Measurements from ENCODE around the gene HNRNPK. TPM values are rescaled to one million over a fixed set of nuclear protein-coding genes. Genes with fewer than 3 reads are reported as not detected.

The HNRNPK gene
- total and polyA plus RNA-seq, 2 of the 13 experiments (the other 11 are each of a cell fraction or from before 2014, with no cell fraction given): 321 to 712 TPM

DNA sequence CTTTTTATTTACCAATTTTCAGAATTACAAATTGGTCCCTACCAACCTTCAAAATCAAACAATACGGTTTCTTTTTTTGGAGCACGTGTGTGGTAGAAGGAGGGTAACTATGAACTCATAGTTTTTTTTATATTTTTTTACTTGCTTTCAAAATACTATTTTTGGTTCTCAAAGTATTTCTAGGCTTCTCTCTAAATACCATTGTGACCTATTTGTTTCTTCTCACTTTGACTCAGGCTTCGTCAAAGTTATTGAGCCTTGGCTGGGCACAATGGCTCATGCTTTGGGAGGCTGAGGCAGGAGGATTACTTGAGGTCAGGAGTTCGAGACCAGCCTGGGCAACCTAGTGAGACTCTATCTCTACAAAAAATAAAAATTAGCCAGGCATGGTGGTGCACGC, 47.2 kb downstream of the HNRNPK start:
- H3K4me1 ChIP-seq (ENCODE audit: insufficient read depth, low read length): peaks cover 18% of the 10 kb centered on the region
- in situ Hi-C loops (cut with HindIII; ENCODE audit: extremely low pct_ligation_motif_present, low pct_unique_long_range_greater_than_20kb): no loop called here
- TF ChIP-seq ZNF841 (CRISPR knock-in tag; IDR thresholded peaks at IDR 0.05; ENCODE audit: borderline replicate concordance) (no peak), HNRNPL (IDR thresholded peaks at IDR 0.05; ENCODE audit: low read depth, low read length) (no peak), ATF7-NPFF (CRISPR knock-in tag; IDR thresholded peaks at IDR 0.05; ENCODE audit: low read depth) (no peak), ZMYM3 (CRISPR knock-in tag; IDR thresholded peaks at IDR 0.05) (no peak), SP140L (CRISPR knock-in tag; IDR thresholded peaks at IDR 0.05; ENCODE audit: borderline replicate concordance) (no peak), HOXA5 (CRISPR knock-in tag; IDR thresholded peaks at IDR 0.05) (no peak), PCBP2 (optimal IDR thresholded peaks at IDR 0.05; ENCODE audit: low read depth, low read length, poor library complexity, severe bottlenecking) (no peak), ZNF780A (CRISPR knock-in tag; IDR thresholded peaks at IDR 0.05) (no peak), ZNF432 (CRISPR knock-in tag; IDR thresholded peaks at IDR 0.05; ENCODE audit: borderline replicate concordance) (no peak), SP4 (CRISPR knock-in tag; IDR thresholded peaks at IDR 0.05) (no peak)
- TF ChIP-seq, protein P1, sequence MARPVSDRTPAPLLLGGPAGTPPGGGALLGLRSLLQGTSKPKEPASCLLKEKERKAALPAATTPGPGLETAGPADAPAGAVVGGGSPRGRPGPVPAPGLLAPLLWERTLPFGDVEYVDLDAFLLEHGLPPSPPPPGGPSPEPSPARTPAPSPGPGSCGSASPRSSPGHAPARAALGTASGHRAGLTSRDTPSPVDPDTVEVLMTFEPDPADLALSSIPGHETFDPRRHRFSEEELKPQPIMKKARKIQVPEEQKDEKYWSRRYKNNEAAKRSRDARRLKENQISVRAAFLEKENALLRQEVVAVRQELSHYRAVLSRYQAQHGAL (CRISPR knock-in tag; IDR thresholded peaks at IDR 0.05; ENCODE audit: not compliant biosample characterization): no peak
- TF ChIP-seq, protein P2, sequence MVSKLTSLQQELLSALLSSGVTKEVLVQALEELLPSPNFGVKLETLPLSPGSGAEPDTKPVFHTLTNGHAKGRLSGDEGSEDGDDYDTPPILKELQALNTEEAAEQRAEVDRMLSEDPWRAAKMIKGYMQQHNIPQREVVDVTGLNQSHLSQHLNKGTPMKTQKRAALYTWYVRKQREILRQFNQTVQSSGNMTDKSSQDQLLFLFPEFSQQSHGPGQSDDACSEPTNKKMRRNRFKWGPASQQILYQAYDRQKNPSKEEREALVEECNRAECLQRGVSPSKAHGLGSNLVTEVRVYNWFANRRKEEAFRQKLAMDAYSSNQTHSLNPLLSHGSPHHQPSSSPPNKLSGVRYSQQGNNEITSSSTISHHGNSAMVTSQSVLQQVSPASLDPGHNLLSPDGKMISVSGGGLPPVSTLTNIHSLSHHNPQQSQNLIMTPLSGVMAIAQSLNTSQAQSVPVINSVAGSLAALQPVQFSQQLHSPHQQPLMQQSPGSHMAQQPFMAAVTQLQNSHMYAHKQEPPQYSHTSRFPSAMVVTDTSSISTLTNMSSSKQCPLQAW (CRISPR knock-in tag; IDR thresholded peaks at IDR 0.05): no peak
- no TSS peak for BruUV-seq (replicated peaks)
- 95% methylated on average over 5 of the region's 5 CpGs for WGBS (ENCODE audit: low lambda C conversion rate)
- H4K20me1 ChIP-seq (ENCODE audit: insufficient read depth, low read length): no peaks in the 10 kb centered on the region
- POLR2A ChIA-PET: interaction anchor here (1.4 kb wide), 1 partner anchor 8 kb away, joined by 3 read pairs; no protein-coding TSS in a partner anchor
- FAIRE-seq (no peak), ATAC-seq (no peak), DNase-seq (ENCODE audit: low spot score) (no peak)
- H3K4me2 ChIP-seq (ENCODE audit: low read depth, low read length): no peak overlapping the region
- no peaks in the 10 kb centered on the region for H3K9me3 ChIP-seq (ENCODE audit: low read length)
- no peaks in the 10 kb centered on the region for H3K27me3 ChIP-seq (ENCODE audit: control insufficient read depth in 1 of 2, insufficient read depth in 2 of 2, low read length in 2 of 2)
- H3K79me2 ChIP-seq (ENCODE audit: insufficient read depth, low read length): no peaks in the 10 kb centered on the region
- H3K27ac ChIP-seq (ENCODE audit: extremely low read length, insufficient read depth, low read length): no peak overlapping the region
- H3K4me3 ChIP-seq (replicated peaks in 1 of 3; ENCODE audit: insufficient read depth in 1 of 3, low read depth in 2 of 3, low read length in 3 of 3): no peak overlapping the region
- H3K9ac ChIP-seq (ENCODE audit: insufficient read depth, low read depth, low read length): no peak overlapping the region
- 0 out of 5 replicates have a peak, but pooled peaks cover 0 to 3% of the 10 kb centered on the region in 2 experiments for H3K36me3 ChIP-seq (replicated peaks in 1 of 2; ENCODE audit: control insufficient read depth in 1 of 2, insufficient read depth in 2 of 2, low read length in 2 of 2)
- no peak overlapping the region for H2AFZ ChIP-seq (ENCODE audit: low read length)
- intact Hi-C loops (cut with micrococcal nuclease; ENCODE audit: unreplicated experiment): no loop called here
- CTCF ChIA-PET (ENCODE audit: low intra/inter-chr PET ratio, low total read pairs): no interaction called here

Data from HepG2 (cell line).